ENCODE measurements around the gene SMAD5.

Gene SMAD5

GRCh38 chr5:136123236-136123768 is 9.3 kb upstream of the SMAD5 start (continued):
- TF ChIP-seq AEBP2 (tag by site-specific recombination; IDR thresholded peaks at IDR 0.05; ENCODE audit: borderline replicate concordance) (no peak), ZNF561 (tag by site-specific recombination; IDR thresholded peaks at IDR 0.05; ENCODE audit: borderline replicate concordance) (peak; percentile 79), ZNF791 (tag by site-specific recombination; IDR thresholded peaks at IDR 0.05) (no peak), KLF8 (tag by site-specific recombination; IDR thresholded peaks at IDR 0.05) (peak; percentile 79), ZNF16 (tag by site-specific recombination; IDR thresholded peaks at IDR 0.05; ENCODE audit: low read depth) (no peak), ZNF223 (tag by site-specific recombination; IDR thresholded peaks at IDR 0.05) (no peak), ZNF692 (tag by site-specific recombination; IDR thresholded peaks at IDR 0.05) (peak; percentile 58; the same call in 1 of the 2 replicates), YY1 (tag by site-specific recombination; IDR thresholded peaks at IDR 0.05) (no peak), PRDM6 (tag by site-specific recombination; IDR thresholded peaks at IDR 0.05) (peak; percentile 84), ZNF776 (tag by site-specific recombination; IDR thresholded peaks at IDR 0.05; ENCODE audit: borderline replicate concordance) (no peak), OSR2 (tag by site-specific recombination; IDR thresholded peaks at IDR 0.05) (peak; percentile 98), ZNF518A (tag by site-specific recombination; conservative IDR thresholded peaks at IDR 0.05; ENCODE audit: low read depth) (peak; percentile 48; the same call in 1 of the 2 replicates), ZNF639 (tag by site-specific recombination; IDR thresholded peaks at IDR 0.05) (peak; percentile 94), ZNF449 (tag by site-specific recombination; IDR thresholded peaks at IDR 0.05) (peak; percentile 50; the same call in 1 of the 2 replicates), SCRT2 (tag by site-specific recombination; IDR thresholded peaks at IDR 0.05) (peak; percentile 92), ZNF654 (tag by site-specific recombination; IDR thresholded peaks at IDR 0.05; ENCODE audit: low read depth) (peak; percentile 29), PATZ1 (tag by site-specific recombination; IDR thresholded peaks at IDR 0.05) (peak; percentile 65), GLIS2 (tag by site-specific recombination; IDR thresholded peaks at IDR 0.05) (no peak), OVOL3 (tag by site-specific recombination; IDR thresholded peaks at IDR 0.05) (peak; percentile 92), ZNF513 (tag by site-specific recombination; IDR thresholded peaks at IDR 0.05) (0 out of 2 replicates have a peak, but pooled peaks have one; percentile 9), ZNF146 (tag by site-specific recombination; IDR thresholded peaks at IDR 0.05) (peak; percentile 27; the same call in 1 of the 2 replicates)

Data from HEK293 (cell line).